GM12872 (cell line): ENCODE results near the gene NDUFS2.

Experiments used
- CTCF ChIP-seq: IDR thresholded peaks from 3 replicates; pipeline ENCODE4 v1.5.1; 2011; ENCODE audit warnings: low read depth, mild to moderate bottlenecking, low read length, moderate library complexity; ENCODE audit not compliant: insufficient read depth

The NDUFS2 gene

GRCh38 chr1:161173711-161174110, 28.5 kb upstream of the NDUFS2 start:
- TF ChIP-seq CTCF = no peak

GRCh38 chr1:161174911-161175310, 27.3 kb upstream of the NDUFS2 start:
- TF ChIP-seq CTCF = no peak

GRCh38 chr1:161175771-161176453, 26.3 kb upstream of the NDUFS2 start:
- no peak for TF ChIP-seq CTCF

- no peak for TF ChIP-seq CTCF
Measured at GRCh38 chr1:161176468-161177111, 25.6 kb upstream of the NDUFS2 start.

GRCh38 chr1:161177112-161177935, 24.8 kb upstream of the NDUFS2 start, which contains the start of gene B4GALT3:
B4GALT3 (minus strand) TSS chr1:161177507; CDS start chr1:161176060, 1,447 bp downstream.
- no peak for TF ChIP-seq CTCF

- no peak for TF ChIP-seq CTCF
Measured at GRCh38 chr1:161177936-161178244, 24.3 kb upstream of the NDUFS2 start.

GRCh38 chr1:161179698-161180097, 22.5 kb upstream of the NDUFS2 start:
- TF ChIP-seq CTCF = no peak
